ENCODE data around the gene GSTCD.
"Not testable (repeated sequence)": the region's sequence is repeated elsewhere in the genome, so short reads cannot be mapped to it uniquely, and the experiment has no call there.

The GSTCD gene

DNA sequence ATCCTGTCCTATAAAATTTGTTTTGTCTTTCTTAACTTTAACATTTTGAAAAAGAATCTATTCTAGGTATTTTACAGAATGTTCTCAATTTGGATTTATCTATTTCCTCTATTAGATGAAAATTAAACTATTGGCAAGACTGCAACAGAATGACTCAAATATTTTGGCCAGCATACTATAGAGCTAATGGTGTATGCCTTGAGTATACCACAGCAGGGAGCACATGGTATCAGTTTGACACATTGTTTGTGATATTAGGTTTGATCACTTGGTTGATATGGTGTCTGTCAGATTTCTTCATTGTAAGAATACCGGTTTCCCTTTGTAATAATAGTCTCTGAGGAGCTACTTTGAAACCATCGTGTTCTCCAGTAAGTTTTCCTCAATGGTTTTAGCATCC is 98.9 kb downstream of the GSTCD start:
- no peak for DNase-seq (ENCODE audit: low spot score)

DNA sequence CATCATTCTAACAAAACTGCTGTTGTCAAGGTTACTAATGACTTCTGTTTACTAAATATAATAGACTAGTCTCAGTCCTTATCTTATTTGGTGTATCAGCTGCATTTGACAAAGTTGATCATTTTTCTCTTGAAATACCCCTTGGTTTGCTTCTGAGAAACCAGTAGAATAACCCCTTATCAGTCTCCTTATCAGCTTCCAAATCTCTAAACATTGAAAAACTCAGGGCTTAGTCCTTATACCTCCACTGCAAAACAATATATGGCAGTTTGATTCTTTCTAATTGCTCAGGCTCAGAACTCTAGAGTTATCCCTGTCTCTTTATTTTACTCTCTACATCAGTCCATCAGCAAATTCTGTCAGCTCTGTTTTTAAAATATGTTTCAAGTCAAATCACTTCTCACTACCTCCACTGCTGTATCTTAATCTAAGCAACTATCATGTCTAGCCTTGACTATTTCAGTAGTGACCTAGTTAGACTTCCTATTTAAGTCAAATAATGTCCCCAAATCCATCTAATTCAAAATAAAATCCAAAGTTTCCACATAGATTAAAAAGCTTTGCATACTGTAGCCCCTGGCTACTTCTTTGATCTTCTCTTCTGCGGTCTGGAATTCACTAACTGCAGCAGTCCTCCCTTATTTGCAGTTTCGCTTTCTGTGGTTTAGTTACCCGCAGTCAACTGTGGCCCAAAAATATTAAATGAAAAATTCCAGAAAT is 99.6 kb downstream of the GSTCD start:
- DNase-seq (ENCODE audit: low spot score): no peak

DNA sequence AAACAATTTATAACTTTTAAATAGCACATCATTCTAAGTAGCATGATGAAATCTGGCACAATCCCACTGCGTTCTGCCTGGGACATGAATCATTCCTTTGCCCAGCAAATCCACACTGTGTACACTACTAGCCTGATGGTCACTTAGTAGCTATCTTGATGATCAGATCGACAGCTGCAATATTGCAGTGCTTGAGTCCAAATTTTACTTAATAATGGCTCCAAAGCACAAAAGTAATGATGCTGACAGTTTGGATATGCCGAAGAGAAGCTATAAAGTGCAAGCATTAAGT is 100.1 kb downstream of the GSTCD start:
- DNase-seq (ENCODE audit: low spot score): no peak

DNA sequence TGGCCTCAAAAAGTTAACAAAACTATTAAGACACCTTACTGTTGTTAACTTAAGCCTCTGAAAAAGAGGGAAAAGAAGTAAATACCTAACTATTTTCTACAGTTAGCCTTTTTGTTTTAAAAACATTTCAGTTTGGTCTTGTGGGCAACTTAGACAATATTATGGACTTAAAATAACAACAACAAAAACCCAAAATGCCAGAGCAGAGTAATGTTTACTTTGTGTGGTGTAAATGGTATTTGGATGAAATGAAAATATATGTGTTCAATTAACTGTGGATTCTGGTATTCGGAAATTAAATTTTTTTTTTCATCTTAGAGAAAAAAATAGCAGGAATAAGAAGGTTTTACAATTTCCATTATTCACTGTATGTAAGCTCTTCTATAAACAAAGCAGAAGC is 107.1 kb downstream of the GSTCD start:
- DNase-seq (ENCODE audit: low spot score): no peak

DNA sequence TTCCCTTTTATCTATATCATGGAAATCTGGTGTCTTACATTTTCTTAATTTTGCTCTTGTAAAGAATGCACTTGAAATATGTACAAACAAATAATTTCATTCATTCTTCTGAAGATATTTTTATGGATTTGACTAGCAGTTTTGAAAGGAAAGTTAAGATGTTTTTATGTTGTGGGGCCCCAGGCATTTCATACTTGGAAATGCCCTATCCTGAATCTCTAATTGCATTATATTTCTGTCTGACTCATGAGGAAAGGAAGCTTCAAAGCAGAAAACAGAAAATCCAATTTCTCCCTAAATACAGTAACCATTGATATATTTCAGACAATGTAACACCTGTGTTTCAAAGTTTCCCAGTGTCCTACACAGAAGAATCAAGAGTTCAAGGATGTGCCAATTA is 113.5 kb downstream of the GSTCD start:
- no peak for DNase-seq (ENCODE audit: low spot score)

DNA sequence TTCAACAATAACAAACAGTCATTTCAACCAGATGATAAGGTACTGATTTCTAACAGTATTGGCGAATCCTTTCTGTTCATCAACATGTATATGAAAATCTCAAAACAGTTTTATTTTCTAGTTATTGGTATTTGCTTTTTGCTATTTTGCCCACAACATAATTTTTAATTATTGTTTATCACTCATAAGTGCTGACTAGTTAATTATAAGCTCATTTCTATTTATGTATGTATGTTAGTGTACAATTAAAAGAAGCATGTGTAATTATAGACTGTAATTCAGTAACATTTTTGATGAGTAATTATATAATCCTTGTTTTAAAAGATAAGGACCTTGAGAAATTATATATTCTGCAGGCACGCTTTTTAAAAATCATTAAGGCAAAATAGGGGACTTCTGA is 119.5 kb downstream of the GSTCD start:
- DNase-seq (ENCODE audit: low spot score): no peak

DNA sequence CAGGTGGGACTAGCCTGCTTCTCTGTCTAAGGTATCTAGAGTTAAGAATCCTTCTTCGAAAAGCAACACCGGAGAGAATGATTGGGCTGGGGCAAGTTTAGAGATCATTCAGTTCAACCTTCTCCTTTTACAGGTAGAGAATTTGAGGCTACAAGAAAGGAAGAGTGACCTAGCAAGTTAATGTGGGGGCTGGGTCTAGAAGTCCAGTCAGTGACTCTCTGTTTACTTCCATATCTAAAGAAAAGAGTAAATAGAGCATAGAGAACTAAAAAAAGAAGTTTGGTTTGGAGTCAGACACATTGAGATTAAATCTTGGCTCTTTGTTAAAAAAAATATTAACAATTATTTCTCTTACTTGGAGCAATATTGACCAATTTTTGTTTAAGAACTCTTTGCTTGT is 122.6 kb downstream of the GSTCD start:
- DNase-seq (ENCODE audit: low spot score): no peak

DNA sequence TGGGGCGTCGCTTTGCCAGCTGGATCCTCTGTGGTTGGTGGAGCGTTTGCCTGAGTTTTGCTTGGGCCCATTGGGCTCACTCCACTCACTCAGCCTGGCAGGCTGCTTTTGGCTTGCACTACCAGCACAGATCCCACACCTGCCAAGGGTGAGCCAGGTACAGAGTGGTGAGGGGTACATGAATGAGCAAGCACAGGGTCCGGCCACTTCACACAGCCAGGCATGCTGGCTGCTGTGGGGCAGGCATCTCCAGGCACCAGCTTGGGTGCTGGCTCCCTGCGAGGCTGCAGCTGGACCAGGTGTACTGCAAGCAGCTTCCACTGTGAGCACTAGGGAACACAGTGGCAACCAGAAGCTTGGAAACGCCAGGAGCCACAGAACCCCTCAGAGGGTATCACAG is 126.6 kb downstream of the GSTCD start:
- DNase-seq (ENCODE audit: low spot score): no peak

DNA sequence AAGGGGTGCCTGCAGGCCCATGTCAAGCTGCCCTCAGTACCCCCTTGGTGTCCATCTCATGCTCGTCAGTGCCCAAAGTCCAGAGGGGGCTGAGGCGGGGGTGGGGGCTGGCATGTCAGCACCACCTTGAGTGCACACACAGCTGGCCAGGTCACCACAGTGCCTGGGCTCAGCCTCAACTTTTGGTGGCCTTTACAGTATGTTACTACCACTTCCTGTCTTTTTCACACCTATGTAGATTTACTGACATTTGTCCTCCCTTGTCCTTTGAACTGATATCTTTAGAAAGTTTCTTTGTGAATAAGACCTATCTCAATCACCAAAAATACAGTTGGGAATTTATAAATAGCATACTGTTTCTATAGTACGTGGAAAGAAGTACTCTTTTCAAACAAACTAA is 128.0 kb downstream of the GSTCD start:
- DNase-seq (ENCODE audit: low spot score): no peak

DNA sequence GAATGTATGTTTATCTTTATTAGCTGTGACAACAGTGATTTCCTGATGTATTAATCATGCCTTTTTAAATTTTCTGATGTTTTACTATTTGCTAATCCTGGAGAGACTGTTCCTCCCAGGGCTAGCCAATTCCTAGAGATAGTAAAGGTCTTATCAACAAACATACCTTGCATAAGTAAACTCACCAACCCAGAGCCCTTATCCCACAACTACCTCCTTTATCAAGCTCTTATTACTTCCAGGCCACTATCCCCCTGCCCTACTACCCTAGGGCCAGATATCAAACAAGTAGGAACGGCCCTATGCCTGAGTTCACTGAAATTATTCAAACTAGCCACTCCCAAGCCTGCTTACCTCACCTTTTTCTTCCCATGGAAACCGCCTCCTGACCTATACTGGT is 128.5 kb downstream of the GSTCD start:
- no peak for DNase-seq (ENCODE audit: low spot score)

DNA sequence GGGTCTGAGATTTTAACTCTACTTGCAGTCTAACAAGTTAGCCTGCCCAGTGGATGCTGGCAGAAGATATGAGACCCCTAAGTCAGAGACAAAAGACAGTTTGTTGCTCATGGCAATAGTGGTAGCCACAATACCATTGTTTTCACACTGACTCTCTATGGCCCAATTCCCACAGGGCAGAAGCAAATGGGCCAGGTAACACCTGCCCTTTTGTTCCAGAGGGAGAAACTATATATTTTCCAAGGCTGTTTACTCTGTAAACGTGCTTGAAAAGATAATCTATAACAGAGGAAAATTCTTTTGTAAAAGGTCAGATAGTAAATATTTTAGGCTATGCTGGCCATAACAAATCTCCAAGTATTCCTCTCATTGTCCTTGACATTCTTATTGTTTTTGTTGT is 129.5 kb downstream of the GSTCD start:
- DNase-seq (ENCODE audit: low spot score): no peak

DNA sequence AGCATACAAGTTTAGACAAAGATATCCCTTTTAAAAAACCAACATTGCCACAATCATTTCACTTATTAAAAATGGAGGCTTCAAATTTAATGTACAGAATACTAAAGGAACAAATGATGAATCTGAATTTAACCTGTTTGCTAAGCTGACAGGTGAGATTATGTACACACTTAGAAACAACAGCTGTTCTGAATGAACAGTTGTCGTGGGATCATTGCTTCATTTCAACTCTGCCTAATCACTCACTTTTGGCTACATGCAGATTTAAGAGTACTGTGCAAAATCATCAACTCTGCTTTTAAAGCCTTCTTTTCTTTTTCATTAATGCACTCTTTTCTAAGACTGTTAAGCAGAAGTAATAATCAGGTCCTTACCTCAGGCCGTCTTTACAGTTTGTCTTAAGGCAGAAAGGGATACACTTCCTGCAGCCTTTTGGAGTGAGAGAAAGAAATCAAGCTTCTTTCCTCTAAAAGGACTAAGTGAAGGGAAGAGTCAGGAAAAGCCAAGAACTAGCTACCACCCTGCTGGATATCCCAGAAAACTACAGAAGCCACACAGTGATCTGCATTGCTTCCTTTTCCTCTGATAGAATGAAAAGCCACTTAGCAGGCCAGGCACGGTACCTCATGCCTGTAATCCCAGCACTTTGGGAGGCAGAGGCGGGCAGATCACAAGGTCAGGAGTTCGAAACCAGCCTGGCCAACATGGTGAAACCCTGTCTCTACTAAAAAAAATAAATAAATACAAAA is 132.0 kb downstream of the GSTCD start:
- no peak for DNase-seq (ENCODE audit: low spot score)

DNA sequence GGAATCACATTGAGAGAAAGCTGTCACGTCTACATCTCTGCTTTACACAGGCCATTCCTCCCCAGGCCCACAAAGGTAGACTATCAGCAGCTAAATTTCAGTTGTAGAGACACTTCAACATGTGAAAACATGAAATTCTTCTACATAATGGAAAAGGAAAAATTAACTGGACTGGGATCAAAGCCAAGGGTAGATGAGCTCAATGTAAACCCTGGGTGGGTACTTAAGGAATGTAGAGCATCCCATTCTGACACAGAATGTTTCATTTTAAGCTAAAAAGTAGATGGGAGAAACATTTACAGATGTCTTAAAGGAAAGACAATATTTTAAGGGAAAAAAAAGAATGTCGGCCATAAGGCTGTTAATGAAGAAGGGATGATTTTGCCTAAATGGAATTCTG is 135.4 kb downstream of the GSTCD start:
- DNase-seq (ENCODE audit: low spot score): no peak

DNA sequence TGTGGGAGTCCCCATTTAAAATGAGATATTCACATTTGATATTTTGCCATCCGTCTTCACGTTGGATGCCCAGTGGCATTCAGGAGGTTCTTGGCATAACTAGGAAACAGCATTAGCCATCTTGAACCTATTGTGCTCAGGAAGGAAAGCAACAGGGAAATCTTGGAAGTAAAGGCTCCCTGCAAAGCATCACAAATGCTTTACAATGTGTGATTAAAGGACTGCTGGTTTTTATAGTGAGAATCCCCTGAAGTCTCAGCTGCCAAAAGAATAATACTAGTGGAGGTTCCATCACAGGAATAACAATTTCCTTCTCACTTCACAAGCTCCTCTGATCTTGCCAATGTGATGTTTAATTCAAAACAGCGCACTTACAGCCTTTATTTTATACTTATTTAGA is 137.0 kb downstream of the GSTCD start:
- DNase-seq (ENCODE audit: low spot score): no peak

DNA sequence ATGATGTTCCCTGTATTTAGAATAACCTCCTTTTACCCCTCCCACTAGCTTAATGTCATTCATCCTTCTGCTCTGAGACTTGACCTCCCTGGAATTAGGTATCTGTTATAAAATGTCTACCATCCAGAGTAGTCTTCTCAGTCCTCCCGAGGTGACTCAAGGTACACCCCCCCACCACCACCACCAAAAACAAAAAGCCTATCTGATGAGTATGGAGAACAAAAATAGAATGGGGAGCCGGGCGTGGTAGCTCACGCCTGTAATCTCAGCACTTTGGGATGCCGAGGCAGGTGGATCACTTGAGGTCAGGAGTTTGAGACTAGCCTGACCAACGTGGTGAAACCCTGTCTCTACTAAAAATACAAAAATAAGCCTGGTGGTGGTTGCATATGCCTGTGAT is 139.8 kb downstream of the GSTCD start:
- DNase-seq (ENCODE audit: low spot score): not testable (repeated sequence)

DNA sequence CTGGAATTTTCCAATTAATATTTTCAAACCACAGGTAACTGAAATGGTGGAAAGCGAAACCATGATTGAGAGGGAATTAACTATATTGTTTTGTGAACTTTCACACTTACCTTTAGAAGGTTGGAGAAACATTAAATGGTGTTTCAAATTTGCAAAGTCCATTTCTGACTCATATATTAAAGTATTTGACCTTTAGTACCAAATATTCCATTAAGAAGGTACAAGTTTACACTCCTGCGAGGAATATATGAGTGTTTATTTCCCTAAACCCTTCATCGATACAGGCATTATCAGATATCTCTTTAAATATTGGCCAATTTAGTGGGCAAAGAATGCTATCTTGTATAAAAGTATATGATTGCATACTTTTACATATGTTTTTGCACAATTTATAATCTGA is 142.6 kb downstream of the GSTCD start:
- DNase-seq (ENCODE audit: low spot score): no peak

DNA sequence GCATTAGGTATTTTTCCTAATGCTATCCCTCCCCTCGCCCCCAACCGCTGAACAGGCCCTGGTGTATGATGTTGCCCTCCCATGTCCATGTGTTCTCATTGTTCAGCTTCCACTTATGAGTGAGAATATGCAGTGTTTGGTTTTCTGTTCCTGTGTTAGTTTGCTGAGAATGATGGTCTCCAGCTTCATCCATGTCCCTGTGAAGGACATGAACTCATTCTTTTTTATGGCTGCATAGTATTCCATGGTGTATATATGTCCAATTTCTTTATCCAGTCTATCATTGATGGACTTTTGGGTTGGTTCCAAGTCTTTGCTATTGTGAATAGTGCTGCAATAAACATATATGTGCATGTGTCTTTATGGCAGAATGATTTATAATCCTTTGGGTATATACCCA is 143.6 kb downstream of the GSTCD start:
- DNase-seq (ENCODE audit: low spot score): not testable (repeated sequence)

DNA sequence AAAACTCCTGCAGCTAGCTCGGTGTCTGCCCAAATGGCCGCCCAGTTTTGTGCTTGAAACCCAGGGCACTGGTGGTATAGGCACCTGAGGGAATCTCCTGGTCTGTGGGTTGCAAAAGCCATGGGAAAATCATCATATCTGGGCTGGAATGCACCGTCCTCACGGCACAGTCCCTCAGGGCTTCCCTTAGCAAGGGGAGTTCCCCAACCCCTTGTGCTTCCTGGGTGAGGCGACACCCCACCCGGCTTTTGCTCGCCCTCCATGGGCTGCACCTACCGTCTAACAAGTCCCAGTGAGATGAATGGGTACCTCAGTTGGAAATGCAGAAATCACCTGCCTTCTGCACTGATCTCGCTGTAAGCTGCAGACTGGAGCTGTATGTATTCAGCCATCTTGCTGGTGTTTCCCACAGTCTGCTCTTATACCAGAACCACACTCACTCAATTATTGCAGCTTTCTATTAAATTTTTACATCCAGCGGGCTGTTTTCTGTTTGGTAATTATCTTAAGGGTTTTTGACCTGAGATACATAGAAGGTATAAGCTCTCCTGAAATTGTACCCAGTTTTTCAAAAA is 150.0 kb downstream of the GSTCD start:
- DNase-seq (ENCODE audit: low spot score): no peak

DNA sequence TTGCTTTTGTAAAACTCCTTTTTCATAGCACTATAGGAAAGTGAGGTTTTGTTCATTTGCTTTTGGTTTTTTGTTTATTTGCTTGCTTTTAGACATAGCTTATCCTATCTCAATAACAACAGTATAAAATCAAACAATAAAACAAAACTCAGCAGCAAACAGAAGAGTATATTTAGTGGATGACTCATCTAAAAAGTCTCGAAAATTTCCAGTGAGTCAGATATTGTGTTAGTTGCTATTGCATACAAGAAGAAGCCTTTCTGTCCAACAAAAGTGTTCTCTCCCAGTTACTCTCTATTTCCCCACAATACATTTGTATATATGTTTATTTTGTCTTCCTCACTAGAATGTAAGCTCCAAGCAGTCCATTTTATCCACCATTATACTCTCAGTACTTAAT is 150.6 kb downstream of the GSTCD start:
- no peak for DNase-seq (ENCODE audit: low spot score)

DNA sequence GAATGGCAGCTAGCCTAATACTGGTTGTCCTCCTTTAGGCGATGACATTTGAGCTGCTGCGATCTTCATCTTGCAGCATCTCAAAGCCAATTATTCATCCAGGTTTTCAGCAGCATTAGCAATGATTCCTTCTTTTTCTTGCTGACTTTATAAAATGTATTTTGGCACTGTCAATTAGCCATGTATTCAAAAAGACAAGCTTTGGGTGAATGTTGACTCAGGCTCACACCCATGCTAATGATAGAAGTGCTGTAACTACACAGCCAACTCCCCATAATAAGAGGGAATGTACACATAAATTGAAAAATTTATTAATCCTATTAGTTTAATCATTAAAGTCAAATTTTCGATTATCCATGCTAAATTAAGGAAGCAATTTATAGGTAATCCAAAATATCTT is 162.4 kb downstream of the GSTCD start:
- no peak for DNase-seq (ENCODE audit: low spot score)

DNA sequence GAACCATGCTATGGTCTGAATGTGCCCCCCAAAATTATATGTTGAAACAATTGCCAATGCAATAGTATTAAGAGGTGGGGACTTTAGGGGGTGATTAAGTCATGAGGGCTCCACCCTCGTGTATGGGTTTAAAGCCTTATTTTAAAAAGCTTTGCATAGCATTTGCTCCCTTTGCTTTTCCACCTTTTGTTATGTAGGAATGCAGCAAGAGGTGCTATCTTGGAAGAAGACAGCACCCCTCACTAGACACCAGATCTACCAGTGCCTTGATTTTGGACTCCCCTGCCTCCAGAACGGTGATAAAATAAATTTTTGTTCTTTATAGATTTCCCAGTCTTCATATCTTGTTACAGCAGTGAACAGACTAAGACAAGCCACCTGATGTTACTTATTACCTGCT is 163.4 kb downstream of the GSTCD start:
- DNase-seq (ENCODE audit: low spot score): no peak

DNA sequence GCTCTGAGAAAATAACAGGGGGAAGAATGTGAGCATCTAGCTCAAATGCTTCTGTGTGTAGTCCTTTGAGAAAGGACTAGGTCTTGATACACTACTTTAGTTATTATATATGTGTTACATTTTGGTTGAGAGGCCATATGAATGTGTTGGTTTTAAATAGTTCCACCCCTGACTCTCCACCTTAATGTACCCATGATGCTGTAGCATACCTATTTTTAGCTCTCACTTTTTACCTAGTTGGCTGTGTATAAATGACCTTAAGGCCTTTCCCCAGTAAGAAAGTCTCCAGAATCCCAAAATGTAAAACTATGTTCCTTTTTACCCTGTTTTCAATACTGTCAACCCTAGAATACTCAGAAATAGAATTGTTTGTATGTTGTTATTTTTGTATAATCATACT is 166.6 kb downstream of the GSTCD start:
- DNase-seq (ENCODE audit: low spot score): no peak

DNA sequence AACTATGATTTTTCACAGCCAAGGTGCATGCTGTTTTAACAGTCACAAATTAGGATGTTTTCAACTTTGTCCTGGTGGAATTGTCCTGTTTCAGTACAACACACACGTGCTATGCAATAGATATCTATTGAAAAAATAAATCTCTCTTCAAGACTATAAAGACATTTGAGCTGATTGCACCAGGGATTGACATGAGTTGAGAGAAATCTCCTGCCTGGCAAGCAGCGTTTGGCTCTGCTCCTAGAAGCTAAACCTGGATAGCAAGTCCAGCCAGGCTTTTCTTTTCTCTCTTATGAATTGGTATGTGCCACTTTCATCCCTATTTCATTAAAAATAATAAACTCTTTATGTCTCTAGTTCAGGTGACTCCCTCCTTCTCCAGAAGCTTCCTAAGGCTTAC is 170.1 kb downstream of the GSTCD start:
- DNase-seq (ENCODE audit: low spot score): no peak

DNA sequence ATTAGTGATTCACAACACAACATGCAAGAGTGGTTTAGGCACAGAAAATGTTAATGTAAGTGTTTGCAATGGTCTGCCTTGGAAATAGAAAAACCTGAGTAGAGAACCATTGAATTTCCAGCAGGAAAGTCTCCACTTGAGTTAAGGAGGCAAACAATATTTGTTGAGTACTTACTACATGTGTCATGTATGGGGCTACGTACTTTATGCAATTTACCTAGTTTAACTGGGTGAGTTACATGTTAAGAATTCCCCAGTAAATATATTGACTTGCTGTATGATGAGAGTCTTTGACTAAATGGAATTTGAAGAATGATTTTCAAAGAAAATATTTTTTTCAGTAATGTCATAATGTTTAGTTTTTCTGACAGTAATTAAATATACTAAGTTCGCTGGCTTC is 178.9 kb downstream of the GSTCD start:
- DNase-seq (ENCODE audit: low spot score): no peak
